GM23338 (cell line): ENCODE measurements around the gene ZNF91.

Source experiments
- CREB1 ChIP-seq: fragments of 250-450 bp; sonication (Bioruptor Pico); IDR thresholded peaks from 2 replicates; pipeline ENCODE4 v1.5.0; 2020; ENCODE audit warnings: low read depth, mild to moderate bottlenecking, moderate library complexity
- EZH2 ChIP-seq: fragments of 200-600 bp; sonication (generic); IDR thresholded peaks from one replicate; pipeline ENCODE4 v1.8.0; 2017; ENCODE audit warnings: antibody characterized with exemption, mild to moderate bottlenecking, low read depth; ENCODE audit not compliant: unreplicated experiment
- EZH2phosphoT487 ChIP-seq: fragments of 200-600 bp; sonication (generic); IDR thresholded peaks from one replicate; pipeline ENCODE4 v1.8.1; 2018; ENCODE audit warnings: antibody characterized with exemption; ENCODE audit not compliant: unreplicated experiment
- JUNB ChIP-seq: IDR thresholded peaks from one replicate; pipeline ENCODE4 v1.6.1; 2016; ENCODE audit warnings: antibody characterized with exemption; ENCODE audit not compliant: unreplicated experiment
- NANOG ChIP-seq: IDR thresholded peaks from 2 replicates; pipeline ENCODE4 v1.6.1; 2016; ENCODE audit warnings: antibody characterized with exemption, borderline replicate concordance
- POLR2AphosphoS5 ChIP-seq: IDR thresholded peaks from 2 replicates; pipeline ENCODE4 v1.6.1; 2016; ENCODE audit warnings: antibody characterized with exemption, low read depth
- REST ChIP-seq: IDR thresholded peaks from one replicate; pipeline ENCODE4 v1.6.1; 2018; ENCODE audit warnings: antibody characterized with exemption; ENCODE audit not compliant: unreplicated experiment
- TF ChIP-seq, protein P1 (sequence below), 2 experiments: fragments of 200-600 bp in 1 of 2; sonication (generic) in 1 of 2; conservative IDR thresholded peaks; 2 replicates each; pipeline versions ENCODE4 v1.5.1 to v1.6.1; 2016 to 2017; ENCODE audit warnings: antibody characterized with exemption in 2 of 2, low read depth in 2 of 2, mild to moderate bottlenecking in 2 of 2, moderate library complexity in 1 of 2

- TF ChIP-seq, protein P1, sequence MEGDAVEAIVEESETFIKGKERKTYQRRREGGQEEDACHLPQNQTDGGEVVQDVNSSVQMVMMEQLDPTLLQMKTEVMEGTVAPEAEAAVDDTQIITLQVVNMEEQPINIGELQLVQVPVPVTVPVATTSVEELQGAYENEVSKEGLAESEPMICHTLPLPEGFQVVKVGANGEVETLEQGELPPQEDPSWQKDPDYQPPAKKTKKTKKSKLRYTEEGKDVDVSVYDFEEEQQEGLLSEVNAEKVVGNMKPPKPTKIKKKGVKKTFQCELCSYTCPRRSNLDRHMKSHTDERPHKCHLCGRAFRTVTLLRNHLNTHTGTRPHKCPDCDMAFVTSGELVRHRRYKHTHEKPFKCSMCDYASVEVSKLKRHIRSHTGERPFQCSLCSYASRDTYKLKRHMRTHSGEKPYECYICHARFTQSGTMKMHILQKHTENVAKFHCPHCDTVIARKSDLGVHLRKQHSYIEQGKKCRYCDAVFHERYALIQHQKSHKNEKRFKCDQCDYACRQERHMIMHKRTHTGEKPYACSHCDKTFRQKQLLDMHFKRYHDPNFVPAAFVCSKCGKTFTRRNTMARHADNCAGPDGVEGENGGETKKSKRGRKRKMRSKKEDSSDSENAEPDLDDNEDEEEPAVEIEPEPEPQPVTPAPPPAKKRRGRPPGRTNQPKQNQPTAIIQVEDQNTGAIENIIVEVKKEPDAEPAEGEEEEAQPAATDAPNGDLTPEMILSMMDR (conservative IDR thresholded peaks at IDR 0.05; ENCODE audit: low read depth in 2 of 2), result no peak
- TF ChIP-seq NANOG (no peak), EZH2 (no peak), REST (no peak), POLR2AphosphoS5 (no peak), JUNB (no peak), CREB1 (CRISPR knock-in tag) (no peak), EZH2phosphoT487 (no peak)
Measured at GRCh38 chr19:23384858-23385257, 10.4 kb downstream of the ZNF91 start.
